GM12878 (cell line): ENCODE measurements around the gene OPRL1. TPM values are rescaled to one million over a fixed set of nuclear protein-coding genes. Genes with fewer than 3 reads are reported as not detected.

ENCODE experiments used
- ASH2L ChIP-seq: fragments of 300-600, 200-600 bp; sonication (generic); IDR thresholded peaks from 2 replicates; pipeline ENCODE4 v1.6.1; 2017; ENCODE audit warnings: low read depth, mild to moderate bottlenecking, borderline replicate concordance
- BMI1 ChIP-seq: fragments of 450-650 bp; IDR thresholded peaks from 2 replicates; pipeline ENCODE4 v1.6.1; 2016; ENCODE audit warnings: mild to moderate bottlenecking, moderate library complexity, borderline replicate concordance
- CBFB ChIP-seq: IDR thresholded peaks from 2 replicates; pipeline ENCODE4 v1.6.1; 2016; ENCODE audit warnings: antibody characterized with exemption, low read depth
- CEBPZ ChIP-seq: fragments of 150-350 bp; IDR thresholded peaks from 2 replicates; pipeline ENCODE4 v1.6.1; 2016; ENCODE audit warnings: low read depth, low read length
- CHD4 ChIP-seq: fragments of 200-600 bp; sonication (generic); IDR thresholded peaks from 2 replicates; pipeline ENCODE4 v1.6.1; 2016; ENCODE audit warnings: mild to moderate bottlenecking
- CTCF ChIP-seq, 3 experiments: IDR thresholded peaks in 2 of 3; conservative IDR thresholded peaks in 1 of 3; 2 replicates each; pipeline ENCODE4 v1.5.1; 2011; ENCODE audit warnings: low read depth in 3 of 3, low read length in 3 of 3, mild to moderate bottlenecking in 3 of 3, control low read depth in 2 of 3, moderate library complexity in 2 of 3, inconsistent platforms in 1 of 3, mixed read lengths in 1 of 3; ENCODE audit not compliant: control insufficient read depth in 2 of 3, insufficient read depth in 1 of 3; ENCODE audit errors: extremely low read depth in 1 of 3
- FOXK2 ChIP-seq: fragments of 450-650 bp; IDR thresholded peaks from 2 replicates; pipeline ENCODE4 v1.6.1; 2017; ENCODE audit warnings: mild to moderate bottlenecking, moderate library complexity
- KLF5 ChIP-seq: fragments of 450-650 bp; IDR thresholded peaks from 2 replicates; pipeline ENCODE4 v1.6.1; 2014; ENCODE audit warnings: mild to moderate bottlenecking; ENCODE audit not compliant: partially characterized antibody
- MAX ChIP-seq: IDR thresholded peaks from 2 replicates; pipeline ENCODE4 v1.6.1; 2012; ENCODE audit warnings: low read depth, low read length, improper control_type of control experiment
- MTA3 ChIP-seq: IDR thresholded peaks from 2 replicates; pipeline ENCODE4 v1.6.1; 2012; ENCODE audit warnings: low read length, inconsistent platforms, borderline replicate concordance
- MYC ChIP-seq: IDR thresholded peaks from 2 replicates; pipeline ENCODE4 v1.6.1; 2011; ENCODE audit warnings: mild to moderate bottlenecking, low read length, moderate library complexity, inconsistent platforms; ENCODE audit not compliant: insufficient read depth, insufficient replicate concordance, insufficient read length, severe bottlenecking
- NFIC ChIP-seq: IDR thresholded peaks from 2 replicates; pipeline ENCODE4 v1.6.1; 2012; ENCODE audit warnings: low read depth, mild to moderate bottlenecking, inconsistent platforms, low read length, moderate library complexity
- RAD51 ChIP-seq: fragments of 450-650 bp; IDR thresholded peaks from 2 replicates; pipeline ENCODE4 v1.6.1; 2016; ENCODE audit warnings: moderate library complexity, mild to moderate bottlenecking, inconsistent platforms
- RB1 ChIP-seq: fragments of 450-650 bp; formaldehyde crosslinking; IDR thresholded peaks from 2 replicates; pipeline ENCODE4 v1.6.1; 2017; ENCODE audit warnings: mild to moderate bottlenecking, borderline replicate concordance
- RELB ChIP-seq: fragments of 450-650 bp; IDR thresholded peaks from 2 replicates; pipeline ENCODE4 v1.6.1; 2017; ENCODE audit warnings: low read depth, mild to moderate bottlenecking, moderate library complexity
- ZBTB33 ChIP-seq: fragments of 450-650 bp; IDR thresholded peaks from 2 replicates; pipeline ENCODE4 v1.6.1; 2017; ENCODE audit warnings: mild to moderate bottlenecking
- ZNF384 ChIP-seq: IDR thresholded peaks from 2 replicates; pipeline ENCODE4 v1.6.1; 2012; ENCODE audit warnings: low read depth, mild to moderate bottlenecking, low read length, improper control_type of control experiment, borderline replicate concordance
- polyA plus RNA-seq, 11 experiments: library from polyadenylated mRNA; depleted of rRNA in 4 of 11; unstranded in 6 of 11; stranded (reverse) in 5 of 11; fragments of >200 nt; fragmentation: Nextera tagmentation in 4 of 11; fragmentation: Illumina TruSeq in 1 of 11; extraction: Ambion mirVana in 4 of 11; extraction: Trizol in 1 of 11; gene quantifications; 1 replicate in 1 of 11; 2 replicates in 10 of 11; pipeline versions ENCODE4 v1.2.1 to v1.2.3, GENCODE V29; 2011 to 2016; ENCODE audit warnings: inconsistent platforms in 2 of 11, missing spikeins in 2 of 11, low read depth in 1 of 11
- total RNA-seq, 4 experiments: library from RNA; depleted of rRNA in 3 of 4; stranded (reverse); fragments of >200 nt in 3 of 4; fragmentation: Illumina TruSeq in 1 of 4; extraction: Trizol in 1 of 4; gene quantifications; 2 replicates each; pipeline versions ENCODE4 v1.2.1 to v1.2.3, GENCODE V29; 2013 to 2021

Gene OPRL1
- total and polyA plus RNA-seq, 10 of the 15 experiments (the other 5 are each of a cell fraction or from before 2014, with no cell fraction given), result 0.04 to 0.41 (median 0.24) TPM; not detected in 1

- TF ChIP-seq CBFB, result no peak
- TF ChIP-seq RELB, result no peak
- no peak for TF ChIP-seq ASH2L
- no peak for TF ChIP-seq ZBTB33
- no peak for TF ChIP-seq NFIC
- TF ChIP-seq FOXK2, result no peak
- no peak for TF ChIP-seq ZNF384
- no peak for TF ChIP-seq CEBPZ
- TF ChIP-seq CHD4, result no peak
- no peak for TF ChIP-seq MTA3
- TF ChIP-seq RB1, result no peak
- TF ChIP-seq RAD51, result no peak
- TF ChIP-seq KLF5, result no peak
- no peak for TF ChIP-seq CTCF (IDR thresholded peaks at IDR 0.05 in 2 of 3, conservative IDR thresholded peaks at IDR 0.05 in 1 of 3; ENCODE audit: control insufficient read depth in 2 of 3, extremely low read depth in 1 of 3, insufficient read depth in 1 of 3, low read depth in 3 of 3, low read length in 3 of 3)
- TF ChIP-seq MAX, result no peak
- TF ChIP-seq BMI1, result no peak
- no peak for TF ChIP-seq MYC
- TF ChIP-seq, all 136 proteins: peak for 6
Measured at GRCh38 chr20:64119681-64120341, 39.9 kb downstream of the OPRL1 start (continued).
